Measurements from ENCODE around the gene SEMA3B.

DNA sequence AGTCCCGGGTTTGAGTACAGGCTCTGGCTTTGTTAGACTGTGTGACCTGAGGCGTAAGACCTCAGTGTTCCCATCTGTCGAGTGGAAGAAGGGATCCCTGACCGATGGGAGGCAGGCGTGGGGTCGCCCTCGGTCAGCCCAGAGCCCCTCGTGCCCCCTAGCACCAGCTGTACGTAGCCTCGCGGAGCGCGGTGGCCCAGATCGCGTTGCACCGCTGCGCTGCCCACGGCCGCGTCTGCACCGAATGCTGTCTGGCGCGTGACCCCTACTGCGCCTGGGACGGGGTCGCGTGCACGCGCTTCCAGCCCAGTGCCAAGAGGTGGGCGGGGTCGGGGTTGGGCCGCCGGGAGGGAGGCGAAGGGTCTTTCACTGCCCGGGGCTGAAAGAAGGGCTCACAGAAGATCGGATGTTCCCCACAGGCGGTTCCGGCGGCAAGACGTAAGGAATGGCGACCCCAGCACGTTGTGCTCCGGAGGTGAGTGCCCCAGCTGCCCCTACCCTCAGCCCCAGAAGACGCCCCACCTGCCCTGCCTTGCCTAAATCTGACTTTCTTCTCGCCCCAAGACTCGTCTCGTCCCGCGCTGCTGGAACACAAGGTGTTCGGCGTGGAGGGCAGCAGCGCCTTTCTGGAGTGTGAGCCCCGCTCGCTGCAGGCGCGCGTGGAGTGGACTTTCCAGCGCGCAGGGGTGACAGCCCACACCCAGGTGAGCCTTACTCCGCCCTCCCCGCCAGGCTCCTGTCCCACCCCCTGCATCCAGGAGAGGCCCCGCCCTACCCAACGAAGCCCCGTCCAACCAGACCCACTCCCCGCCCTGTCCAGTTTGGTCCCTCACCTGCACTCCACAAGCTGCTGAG is 6.4 kb downstream of the SEMA3B start:
- TF ChIP-seq POLR2A (IDR thresholded peaks at IDR 0.05) (no peak), EP300 (IDR thresholded peaks at IDR 0.05) (no peak), POLR2AphosphoS5 (IDR thresholded peaks at IDR 0.05) (no peak)
- TF ChIP-seq, protein P1, sequence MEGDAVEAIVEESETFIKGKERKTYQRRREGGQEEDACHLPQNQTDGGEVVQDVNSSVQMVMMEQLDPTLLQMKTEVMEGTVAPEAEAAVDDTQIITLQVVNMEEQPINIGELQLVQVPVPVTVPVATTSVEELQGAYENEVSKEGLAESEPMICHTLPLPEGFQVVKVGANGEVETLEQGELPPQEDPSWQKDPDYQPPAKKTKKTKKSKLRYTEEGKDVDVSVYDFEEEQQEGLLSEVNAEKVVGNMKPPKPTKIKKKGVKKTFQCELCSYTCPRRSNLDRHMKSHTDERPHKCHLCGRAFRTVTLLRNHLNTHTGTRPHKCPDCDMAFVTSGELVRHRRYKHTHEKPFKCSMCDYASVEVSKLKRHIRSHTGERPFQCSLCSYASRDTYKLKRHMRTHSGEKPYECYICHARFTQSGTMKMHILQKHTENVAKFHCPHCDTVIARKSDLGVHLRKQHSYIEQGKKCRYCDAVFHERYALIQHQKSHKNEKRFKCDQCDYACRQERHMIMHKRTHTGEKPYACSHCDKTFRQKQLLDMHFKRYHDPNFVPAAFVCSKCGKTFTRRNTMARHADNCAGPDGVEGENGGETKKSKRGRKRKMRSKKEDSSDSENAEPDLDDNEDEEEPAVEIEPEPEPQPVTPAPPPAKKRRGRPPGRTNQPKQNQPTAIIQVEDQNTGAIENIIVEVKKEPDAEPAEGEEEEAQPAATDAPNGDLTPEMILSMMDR (IDR thresholded peaks at IDR 0.05), result no peak

Measured in upper lobe of left lung (tissue), 4 donors.